DND-41 (cell line): ENCODE measurements around the gene SLC35G4.
"Not testable (repeated sequence)": the region's sequence is repeated elsewhere in the genome, so short reads cannot be mapped to it uniquely, and the experiment has no call there.

Experiments used
- ATAC-seq: fragments of 200-7000 bp; cut with Tn5 transposase; 3 replicates; pipeline ENCODE4 v1.9.1; 2021; ENCODE audit warnings: low read depth; ENCODE audit not compliant: insufficient read depth
- DNase-seq: peaks from one replicate; pipeline ENCODE4 v3.0.0-alpha.2; 2020
- H2AFZ ChIP-seq: 2 replicates; pipeline ENCODE4 v1.6.0; 2012; ENCODE audit warnings: low read depth, low read length
- H3K27ac ChIP-seq: 2 replicates; pipeline ENCODE4 v1.5.1; 2012; ENCODE audit warnings: low read length, inconsistent platforms
- H3K27me3 ChIP-seq: fragments of 200-600 bp; sonication (generic); 2 replicates; pipeline ENCODE4 v1.6.0; 2012; ENCODE audit warnings: low read length, mild to moderate bottlenecking, inconsistent platforms; ENCODE audit not compliant: insufficient read depth, poor library complexity
- H3K36me3 ChIP-seq: 2 replicates; pipeline ENCODE4 v1.5.1; 2012; ENCODE audit warnings: low read length, inconsistent platforms; ENCODE audit not compliant: insufficient read depth
- H3K4me1 ChIP-seq: 2 replicates; pipeline ENCODE4 v1.5.1; 2012; ENCODE audit warnings: mild to moderate bottlenecking, low read length; ENCODE audit not compliant: insufficient read depth
- H3K4me2 ChIP-seq: 2 replicates; pipeline ENCODE4 v1.6.0; 2012; ENCODE audit warnings: mild to moderate bottlenecking, moderate library complexity, low read length, inconsistent platforms; ENCODE audit not compliant: insufficient read depth
- H3K4me3 ChIP-seq, 2 experiments: fragments of 200-600 bp in 1 of 2; shearing (Covaris generic) in 1 of 2; 2 replicates each; pipeline ENCODE4 v1.5.1; 2012 to 2016; ENCODE audit warnings: inconsistent platforms in 2 of 2, low read length in 2 of 2, mild to moderate bottlenecking in 2 of 2, low read depth in 1 of 2, moderate library complexity in 1 of 2
- H3K79me2 ChIP-seq: 2 replicates; pipeline ENCODE4 v1.6.0; 2012; ENCODE audit warnings: low read length, inconsistent platforms; ENCODE audit not compliant: insufficient read depth
- H3K9ac ChIP-seq: 2 replicates; pipeline ENCODE4 v1.6.0; 2012; ENCODE audit warnings: low read depth, mild to moderate bottlenecking, inconsistent platforms, low read length, moderate library complexity
- H3K9me3 ChIP-seq: 2 replicates; pipeline ENCODE4 v1.5.1; 2012; ENCODE audit warnings: low read length, moderate library complexity, mild to moderate bottlenecking, inconsistent platforms; ENCODE audit not compliant: insufficient read depth, severe bottlenecking
- H4K20me1 ChIP-seq: 2 replicates; pipeline ENCODE4 v1.6.0; 2012; ENCODE audit warnings: low read length; ENCODE audit not compliant: insufficient read depth
- CTCF ChIP-seq: IDR thresholded peaks from 2 replicates; pipeline ENCODE4 v1.5.1; 2012; ENCODE audit warnings: borderline replicate concordance, low read length, moderate library complexity, mild to moderate bottlenecking; ENCODE audit not compliant: poor library complexity, severe bottlenecking; ENCODE audit errors: extremely low read depth
- EZH2 ChIP-seq: IDR thresholded peaks from 3 replicates; pipeline ENCODE4 v1.6.1; 2012; ENCODE audit warnings: borderline replicate concordance, low read depth, mild to moderate bottlenecking, moderate library complexity, low read length, inconsistent platforms; ENCODE audit not compliant: severe bottlenecking

Gene SLC35G4

DNA sequence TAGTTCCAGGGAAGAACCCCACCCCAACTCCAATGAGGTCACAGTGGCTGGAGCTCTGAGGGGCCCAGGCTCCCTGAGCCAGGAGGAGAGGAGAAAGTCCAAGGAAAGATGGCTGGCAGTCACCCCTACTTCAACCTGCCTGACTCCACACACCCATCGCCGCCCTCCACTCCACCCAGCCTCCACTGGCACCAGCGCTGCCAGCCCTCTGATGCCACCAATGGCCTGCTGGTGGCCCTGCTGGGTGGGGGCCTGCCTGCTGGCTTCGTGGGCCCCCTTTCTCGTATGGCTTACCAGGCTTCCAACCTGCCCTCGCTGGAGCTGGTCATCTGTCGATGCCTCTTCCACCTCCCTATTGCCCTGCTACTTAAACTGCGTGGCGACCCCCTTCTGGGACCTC lies at the start of gene SLC35G4:
TSS of gene SLC35G4 (plus strand) at position 109 of the 400 bp plus-strand sequence. CDS start at position 109, 0 bp downstream.
- not testable (repeated sequence) for H3K27ac ChIP-seq, H3K9ac ChIP-seq, DNase-seq, H3K36me3 ChIP-seq, H3K4me1 ChIP-seq, H3K4me2 ChIP-seq, H4K20me1 ChIP-seq, H2AFZ ChIP-seq, H3K27me3 ChIP-seq, H3K4me3 ChIP-seq, ATAC-seq, H3K9me3 ChIP-seq, H3K79me2 ChIP-seq

- Histone ChIP-seq H3K4me1 (no peaks in the 10 kb centered on the region), H3K27me3 (no peaks in the 10 kb centered on the region), H4K20me1 (no peaks in the 10 kb centered on the region), H3K79me2 (no peaks in the 10 kb centered on the region), H3K4me2 (no peak overlapping the region), H3K36me3 (no peaks in the 10 kb centered on the region), H2AFZ (no peak overlapping the region), H3K4me3 (no peak overlapping the region), H3K9ac (no peak overlapping the region), H3K27ac (no peak overlapping the region), H3K9me3 (no peaks in the 10 kb centered on the region)
- DNase-seq (no peak), ATAC-seq (no peak)
- TF ChIP-seq EZH2 (no peak), CTCF (no peak)
Observed at GRCh38 chr18:11561293-11561692, 48.1 kb upstream of the SLC35G4 start.

DNA sequence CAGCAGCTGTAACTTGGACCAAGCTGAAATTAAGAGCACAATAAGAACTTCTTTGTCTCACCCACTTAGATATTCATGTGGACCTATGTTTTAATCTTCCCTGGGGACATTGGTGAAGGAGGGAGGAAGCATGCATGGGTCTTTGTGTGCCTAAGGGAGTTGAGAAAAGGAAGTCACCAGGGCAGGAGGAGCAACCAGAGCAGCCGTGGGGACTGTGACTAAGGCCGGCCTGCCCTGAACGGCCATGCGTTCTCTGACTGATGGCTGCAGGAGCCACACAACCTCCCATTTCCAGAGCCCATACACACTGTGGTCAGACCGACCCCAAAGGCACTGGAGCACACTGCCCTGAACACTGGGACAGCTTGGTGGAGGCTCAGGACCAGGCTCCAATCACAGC lies 43.7 kb upstream of the SLC35G4 start:
- no peak overlapping the region for H3K4me3 ChIP-seq
- no peaks in the 10 kb centered on the region for H4K20me1 ChIP-seq
- no peak overlapping the region for H3K27ac ChIP-seq
- no peaks in the 10 kb centered on the region for H3K79me2 ChIP-seq
- no peak overlapping the region for H2AFZ ChIP-seq
- no peak for DNase-seq
- H3K9me3 ChIP-seq = no peaks in the 10 kb centered on the region
- no peak for ATAC-seq
- peaks cover 3% of the 10 kb centered on the region for H3K27me3 ChIP-seq
- no peak overlapping the region for H3K4me2 ChIP-seq
- no peaks in the 10 kb centered on the region for H3K4me1 ChIP-seq
- H3K36me3 ChIP-seq = no peaks in the 10 kb centered on the region
- TF ChIP-seq EZH2 (no peak), CTCF (no peak)
- H3K9ac ChIP-seq = no peak overlapping the region

GRCh38 chr18:11566236-11566965 lies 43.0 kb upstream of the SLC35G4 start:
- Histone ChIP-seq H3K9me3 (no peaks in the 10 kb centered on the region), H3K4me3 (no peak overlapping the region), H3K4me1 (no peaks in the 10 kb centered on the region), H4K20me1 (no peaks in the 10 kb centered on the region), H3K27me3 (peaks cover 3% of the 10 kb centered on the region), H3K9ac (no peak overlapping the region), H3K27ac (no peak overlapping the region), H3K4me2 (no peak overlapping the region), H2AFZ (no peak overlapping the region), H3K79me2 (no peaks in the 10 kb centered on the region), H3K36me3 (no peaks in the 10 kb centered on the region)
- DNase-seq (no peak), ATAC-seq (no peak)
- TF ChIP-seq EZH2 = no peak
- no peak for TF ChIP-seq CTCF
